BJ (cell line): ENCODE results near the gene DPYSL5. TPM values are rescaled to one million over a fixed set of nuclear protein-coding genes. Genes with fewer than 3 reads are reported as not detected.

Source experiments
- CTCF ChIA-PET: fragments of 350-600 bp; formaldehyde crosslinking; extraction: SDS; loops from one replicate; lab custom pipeline; 2021; ENCODE audit warnings: antibody characterized with exemption, inconsistent platforms; lab: Yijun Ruan, JAX
- POLR2A ChIA-PET: fragments of 300-600 bp; sonication (Branson Sonifier 250); formaldehyde crosslinking; extraction: SDS; loops from one replicate; lab custom pipeline; 2021; ENCODE audit warnings: antibody characterized with exemption; lab: Charles Lee
- DNase-seq: peaks from one replicate; pipeline ENCODE4 v3.0.0-alpha.2; 2011; ENCODE audit warnings: low read depth
- H3K27me3 ChIP-seq: 2 replicates; pipeline ENCODE4 v1.6.0; 2011; ENCODE audit warnings: low read length; ENCODE audit not compliant: control insufficient read depth, insufficient read depth
- H3K36me3 ChIP-seq: 2 replicates; pipeline ENCODE4 v1.5.1; 2011; ENCODE audit warnings: low read length; ENCODE audit not compliant: control insufficient read depth, insufficient read depth
- H3K4me3 ChIP-seq: 2 replicates; pipeline ENCODE4 v1.5.1; 2011; ENCODE audit warnings: low read depth, mild to moderate bottlenecking, control low read depth, low read length
- polyA plus RNA-seq: library from polyadenylated mRNA; depleted of rRNA; stranded (reverse); fragments of >200 nt; gene quantifications from 2 replicates; pipeline ENCODE4 v1.2.3, GENCODE V29; 2011; rRNA removed
- TF ChIP-seq, protein P1 (sequence below): IDR thresholded peaks from 2 replicates; pipeline ENCODE4 v1.5.1; 2011; ENCODE audit warnings: low read depth, mild to moderate bottlenecking, control low read depth, inconsistent platforms, low read length, moderate library complexity; ENCODE audit not compliant: insufficient read depth

Gene DPYSL5
- polyA plus RNA-seq, 1 experiment = not detected

DNA sequence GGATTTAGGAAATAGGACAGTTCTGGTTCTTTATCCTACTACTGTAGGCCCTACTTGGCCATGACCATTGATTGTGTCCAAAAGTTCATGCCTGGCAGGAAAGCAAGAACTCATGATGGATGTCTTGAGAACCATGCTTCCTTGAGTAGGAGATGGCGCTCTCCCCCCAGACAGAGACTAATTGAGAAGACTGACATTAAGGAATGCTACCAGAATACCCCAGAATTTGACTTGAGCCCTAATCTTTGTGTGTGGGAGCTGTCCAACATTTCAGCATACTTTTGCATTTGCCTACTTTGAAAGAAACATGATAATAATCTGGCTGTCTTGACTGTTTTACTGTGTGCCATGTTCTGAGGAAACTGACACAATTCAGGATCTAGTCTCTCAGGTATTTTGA lies 145.8 kb downstream of the DPYSL5 start:
- TF ChIP-seq, protein P1, sequence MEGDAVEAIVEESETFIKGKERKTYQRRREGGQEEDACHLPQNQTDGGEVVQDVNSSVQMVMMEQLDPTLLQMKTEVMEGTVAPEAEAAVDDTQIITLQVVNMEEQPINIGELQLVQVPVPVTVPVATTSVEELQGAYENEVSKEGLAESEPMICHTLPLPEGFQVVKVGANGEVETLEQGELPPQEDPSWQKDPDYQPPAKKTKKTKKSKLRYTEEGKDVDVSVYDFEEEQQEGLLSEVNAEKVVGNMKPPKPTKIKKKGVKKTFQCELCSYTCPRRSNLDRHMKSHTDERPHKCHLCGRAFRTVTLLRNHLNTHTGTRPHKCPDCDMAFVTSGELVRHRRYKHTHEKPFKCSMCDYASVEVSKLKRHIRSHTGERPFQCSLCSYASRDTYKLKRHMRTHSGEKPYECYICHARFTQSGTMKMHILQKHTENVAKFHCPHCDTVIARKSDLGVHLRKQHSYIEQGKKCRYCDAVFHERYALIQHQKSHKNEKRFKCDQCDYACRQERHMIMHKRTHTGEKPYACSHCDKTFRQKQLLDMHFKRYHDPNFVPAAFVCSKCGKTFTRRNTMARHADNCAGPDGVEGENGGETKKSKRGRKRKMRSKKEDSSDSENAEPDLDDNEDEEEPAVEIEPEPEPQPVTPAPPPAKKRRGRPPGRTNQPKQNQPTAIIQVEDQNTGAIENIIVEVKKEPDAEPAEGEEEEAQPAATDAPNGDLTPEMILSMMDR = no peak
- ChIA-PET POLR2A (interaction anchor here (0.6 kb wide), 1 partner anchor 1423 kb away, joined by 4 read pairs; no protein-coding TSS in a partner anchor), CTCF (interaction anchor here (0.7 to 3.4 kb wide), 4 partner anchors 10 to 148 kb away, joined by 3 to 27 read pairs (median 4); no protein-coding TSS in a partner anchor)
- Histone ChIP-seq H3K27me3 (no peaks in the 10 kb centered on the region), H3K4me3 (no peak overlapping the region), H3K36me3 (no peaks in the 10 kb centered on the region)
- no peak for DNase-seq

DNA sequence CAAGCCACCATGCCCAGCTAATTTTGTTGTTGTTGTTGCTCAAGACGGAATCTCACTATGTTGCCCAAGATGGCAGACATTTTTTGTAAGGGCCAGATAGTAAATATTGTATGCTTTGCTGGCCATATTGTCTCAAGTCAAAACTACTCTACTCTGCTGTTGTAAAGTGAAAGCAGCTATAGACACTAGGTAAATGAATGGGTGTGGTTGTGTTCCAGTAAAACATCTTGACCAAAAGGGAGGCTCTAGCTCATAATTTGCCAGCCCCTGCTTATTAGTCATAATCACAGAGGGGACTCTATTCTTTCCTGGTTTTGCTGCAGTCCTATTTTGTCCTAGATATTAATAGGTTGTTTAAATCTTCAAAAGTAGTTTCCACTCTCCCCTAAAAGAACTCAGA lies 147.1 kb downstream of the DPYSL5 start:
- CTCF ChIA-PET = interaction anchor here (0.8 to 3.4 kb wide), 6 partner anchors 9 to 149 kb away, joined by 3 to 27 read pairs (median 4); no protein-coding TSS in a partner anchor
- Histone ChIP-seq H3K4me3 (no peak overlapping the region), H3K27me3 (no peaks in the 10 kb centered on the region), H3K36me3 (no peaks in the 10 kb centered on the region)
- no peak for DNase-seq
- TF ChIP-seq, protein P1 = no peak
- POLR2A ChIA-PET = no interaction called here

DNA sequence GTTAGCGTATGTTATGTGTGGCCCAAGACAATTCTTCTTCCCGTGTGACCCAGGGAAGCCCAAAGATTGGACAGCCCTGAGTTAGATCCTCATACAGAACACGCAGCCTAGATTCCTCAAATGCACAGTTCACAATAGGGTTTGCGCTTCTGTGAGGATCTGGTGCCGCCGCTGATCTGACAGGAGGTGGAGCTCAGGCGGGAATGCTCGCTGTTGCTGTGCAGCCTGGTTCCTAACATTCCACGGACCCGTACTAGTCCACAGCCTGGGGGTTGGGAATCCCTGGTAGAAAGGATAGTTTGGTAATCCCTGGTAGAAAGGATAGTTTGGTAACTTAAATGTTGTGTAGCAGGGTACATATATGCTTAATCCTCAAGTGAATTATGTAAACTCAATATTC lies 149.5 kb downstream of the DPYSL5 start:
- ChIA-PET CTCF (interaction anchor here (0.6 to 1.7 kb wide), 4 partner anchors 19 to 112 kb away, joined by 3 to 8 read pairs (median 4); no protein-coding TSS in a partner anchor), POLR2A (no interaction called here)
- no peaks in the 10 kb centered on the region for H3K27me3 ChIP-seq
- no peak overlapping the region for H3K4me3 ChIP-seq
- TF ChIP-seq, protein P1 = no peak
- H3K36me3 ChIP-seq = no peaks in the 10 kb centered on the region
- no peak for DNase-seq

DNA sequence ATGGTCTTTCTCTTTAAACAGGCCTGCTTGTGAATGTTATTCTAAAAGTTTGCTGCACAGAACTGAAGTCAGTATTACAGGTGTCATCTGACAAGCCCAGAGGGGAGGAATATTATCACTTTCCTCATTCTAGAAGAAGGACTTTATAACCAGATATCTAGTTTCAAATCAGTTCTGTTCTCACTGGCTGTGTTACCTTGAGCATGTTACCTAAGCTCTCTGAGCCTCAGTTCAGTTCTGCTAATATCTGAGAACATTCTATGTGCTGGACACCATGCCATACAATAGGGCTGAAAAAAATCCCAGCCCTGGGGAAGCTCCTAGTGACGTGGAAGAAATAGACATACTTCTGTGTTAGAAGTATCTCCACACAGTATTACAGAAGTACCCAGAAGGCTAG lies 150.4 kb downstream of the DPYSL5 start:
- no peak for DNase-seq
- Histone ChIP-seq H3K36me3 (no peaks in the 10 kb centered on the region), H3K27me3 (no peaks in the 10 kb centered on the region), H3K4me3 (no peak overlapping the region)
- ChIA-PET CTCF (interaction anchor here (0.7 to 1.7 kb wide), 4 partner anchors 18 to 37 kb away, joined by 3 to 8 read pairs (median 4); no protein-coding TSS in a partner anchor), POLR2A (no interaction called here)
- TF ChIP-seq, protein P1 = no peak

Other genes with a start within 250 kb of the DPYSL5 start
- gene CIB4, start 206.8 kb upstream of the DPYSL5 start, polyA plus RNA-seq = not detected in 2 replicates
- 0.13 and 0.22 TPM in 2 replicates for gene KCNK3, start 155.4 kb upstream of the DPYSL5 start, polyA plus RNA-seq
- gene SLC35F6, start 83.8 kb upstream of the DPYSL5 start, polyA plus RNA-seq = 25.9 and 37.1 TPM in 2 replicates
- 14.7 and 18.9 TPM in 2 replicates for gene CENPA, start 62.1 kb upstream of the DPYSL5 start, polyA plus RNA-seq
- gene MAPRE3, start 122.5 kb downstream of the DPYSL5 start, polyA plus RNA-seq = 12.0 and 15.3 TPM in 2 replicates
- gene TMEM214, start 184.8 kb downstream of the DPYSL5 start, polyA plus RNA-seq = 145 and 235 TPM in 2 replicates
- gene AGBL5, start 203.5 kb downstream of the DPYSL5 start, polyA plus RNA-seq = 25.9 and 32.7 TPM in 2 replicates
- 755 and 887 TPM in 2 replicates for gene OST4, start 223.5 kb downstream of the DPYSL5 start, polyA plus RNA-seq
- 43.4 and 81.3 TPM in 2 replicates for gene EMILIN1, start 230.5 kb downstream of the DPYSL5 start, polyA plus RNA-seq
- gene KHK, start 238.6 kb downstream of the DPYSL5 start, polyA plus RNA-seq = 0.33 and 0.43 TPM in 2 replicates